A673 (cell line): ENCODE data around the gene TMEM234. TPM values are rescaled to one million over a fixed set of nuclear protein-coding genes. Genes with fewer than 3 reads are reported as not detected.

Experiments used
- BruUV-seq: library from RNA; stranded (reverse); fragments of 400-500 nt; replicated peaks from 2 replicates; lab custom pipeline; 2021; lab: Mats Ljungman, UMichigan
- CTCF ChIA-PET: fragments of 300-600 bp; sonication (Branson Sonifier 250); formaldehyde crosslinking; loops from one replicate; lab custom pipeline; 2022; ENCODE audit warnings: antibody characterized with exemption; lab: Charles Lee
- POLR2A ChIA-PET: fragments of 300-600 bp; sonication (Branson Sonifier 250); formaldehyde crosslinking; loops from one replicate; lab custom pipeline; 2022; ENCODE audit warnings: antibody characterized with exemption; ENCODE audit not compliant: low non-redundant PET; lab: Charles Lee
- DNase-seq: peaks from one replicate; pipeline ENCODE4 v3.0.0-alpha.2; 2015; ENCODE audit warnings: low spot score
- H3K27ac ChIP-seq: fragments of 200-600 bp; sonication (generic); 2 replicates; pipeline ENCODE4 v1.5.1; 2016; ENCODE audit warnings: mixed run types, low read depth, mild to moderate bottlenecking, mixed read lengths, antibody characterized with exemption, low read length; ENCODE audit not compliant: poor library complexity, severe bottlenecking
- H3K27me3 ChIP-seq: fragments of 200-600 bp; sonication (generic); replicated peaks from 2 replicates; pipeline ENCODE4 v1.6.1; 2017; ENCODE audit warnings: mixed run types, low read depth, mild to moderate bottlenecking, mixed read lengths, antibody characterized with exemption, low read length; ENCODE audit not compliant: insufficient read depth, poor library complexity
- H3K36me3 ChIP-seq: fragments of 200-600 bp; sonication (generic); 2 replicates; pipeline ENCODE4 v1.6.1; 2016; ENCODE audit warnings: mixed run types, mild to moderate bottlenecking, mixed read lengths, antibody characterized with exemption, low read length; ENCODE audit not compliant: insufficient read depth, poor library complexity, severe bottlenecking
- H3K4me1 ChIP-seq: fragments of 200-600 bp; sonication (generic); 2 replicates; pipeline ENCODE4 v1.6.1; 2017; ENCODE audit warnings: mixed run types, mild to moderate bottlenecking, mixed read lengths, antibody characterized with exemption, low read length; ENCODE audit not compliant: insufficient read depth, poor library complexity, severe bottlenecking
- H3K4me3 ChIP-seq: fragments of 200-600 bp; sonication (generic); 2 replicates; pipeline ENCODE4 v1.5.1; 2016; ENCODE audit warnings: low read depth, mixed run types, mild to moderate bottlenecking, mixed read lengths, low read length; ENCODE audit not compliant: poor library complexity, severe bottlenecking
- H3K9me3 ChIP-seq: fragments of 200-600 bp; sonication (generic); 2 replicates; pipeline ENCODE4 v1.6.1; 2016; ENCODE audit warnings: mixed run types, low read depth, mild to moderate bottlenecking, mixed read lengths, antibody characterized with exemption, low read length; ENCODE audit not compliant: poor library complexity, severe bottlenecking
- EZH2 ChIP-seq: fragments of 200-600 bp; sonication (generic); IDR thresholded peaks from 2 replicates; pipeline ENCODE4 v1.6.1; 2017; ENCODE audit warnings: borderline replicate concordance, low read depth, mild to moderate bottlenecking, mixed read lengths, antibody characterized with exemption, low read length; ENCODE audit not compliant: poor library complexity, severe bottlenecking
- intact Hi-C: fragments of 100-400 bp; cut with micrococcal nuclease; formaldehyde crosslinking; loops from one replicate; pipeline ENCODE4 v1.10.0; 2022; ENCODE audit not compliant: unreplicated experiment
- total RNA-seq: library from RNA; stranded (reverse); gene quantifications from 2 replicates; pipeline ENCODE4 v1.2.3, GENCODE V29; 2021
- TF ChIP-seq, protein P1 (sequence below): fragments of 300-800, 200-600 bp; sonication (generic); conservative IDR thresholded peaks from 2 replicates; pipeline ENCODE4 v1.5.1; 2017; ENCODE audit warnings: low read depth, mild to moderate bottlenecking, antibody characterized with exemption, low read length, moderate library complexity, mixed read lengths

TMEM234 gene
- total RNA-seq, 1 experiment from 2014 or later: 15.4 TPM

DNA sequence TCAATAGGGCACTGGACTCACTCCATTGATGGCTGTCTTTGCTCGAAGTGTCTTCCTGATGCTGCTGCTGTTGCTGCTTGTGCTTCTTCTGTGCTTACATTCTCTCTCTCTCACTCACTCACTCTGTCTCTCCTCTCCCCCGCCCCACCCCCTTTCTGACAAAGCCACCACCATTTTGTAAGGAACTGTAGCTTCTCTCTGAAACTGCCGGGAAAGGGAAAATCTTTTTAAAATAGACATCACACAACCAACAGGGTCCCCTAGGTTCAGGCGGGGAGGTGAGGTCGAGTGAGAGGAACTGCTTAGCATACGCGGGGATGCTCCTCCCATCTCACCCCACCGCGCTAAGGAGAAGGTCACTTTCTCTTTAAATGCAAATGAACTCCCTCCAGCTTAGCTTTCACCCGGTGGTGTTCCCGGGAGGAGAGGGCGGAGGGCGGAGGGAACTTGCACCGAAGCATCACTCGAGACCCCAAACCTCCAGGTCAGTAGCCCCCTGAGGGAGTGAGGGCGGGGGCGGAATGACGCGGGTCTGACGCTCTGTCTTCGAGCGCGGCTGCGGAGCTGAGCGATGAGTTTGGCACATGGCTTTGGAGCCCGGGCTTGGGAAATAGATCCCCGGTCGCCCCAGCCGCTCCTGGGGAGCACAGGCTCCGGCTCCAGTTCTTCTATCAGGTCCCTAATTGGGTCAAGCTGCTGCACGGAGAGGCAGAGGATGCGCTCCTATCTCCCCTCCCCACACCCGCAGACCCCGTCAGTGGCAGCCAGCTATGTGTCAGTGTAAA, 21.7 kb downstream of the TMEM234 start, which contains the start of gene CCDC28B:
Gene CCDC28B, plus strand, starts transcription at position 370 of the 785 bp plus-strand sequence. CDS start 1,341 bp downstream, outside the sequence.
- intact Hi-C loops: no loop called here
- peak within 1 kb of the TSS; percentile 75 for H3K27ac ChIP-seq
- DNase-seq: peak; percentile 71
- no peaks in the 10 kb centered on the region for H3K27me3 ChIP-seq
- ChIA-PET CTCF (interaction anchor here (0.5 to 1.2 kb wide), 4 partner anchors 15 to 136 kb away, joined by 3 to 4 read pairs (median 3); partner anchors contain the start of gene MARCKSL1), POLR2A (interaction anchor here (0.6 kb wide), 1 partner anchor 126 kb away, joined by 6 read pairs; no protein-coding TSS in a partner anchor)
- TF ChIP-seq EZH2: no peak
- TF ChIP-seq, protein P1, sequence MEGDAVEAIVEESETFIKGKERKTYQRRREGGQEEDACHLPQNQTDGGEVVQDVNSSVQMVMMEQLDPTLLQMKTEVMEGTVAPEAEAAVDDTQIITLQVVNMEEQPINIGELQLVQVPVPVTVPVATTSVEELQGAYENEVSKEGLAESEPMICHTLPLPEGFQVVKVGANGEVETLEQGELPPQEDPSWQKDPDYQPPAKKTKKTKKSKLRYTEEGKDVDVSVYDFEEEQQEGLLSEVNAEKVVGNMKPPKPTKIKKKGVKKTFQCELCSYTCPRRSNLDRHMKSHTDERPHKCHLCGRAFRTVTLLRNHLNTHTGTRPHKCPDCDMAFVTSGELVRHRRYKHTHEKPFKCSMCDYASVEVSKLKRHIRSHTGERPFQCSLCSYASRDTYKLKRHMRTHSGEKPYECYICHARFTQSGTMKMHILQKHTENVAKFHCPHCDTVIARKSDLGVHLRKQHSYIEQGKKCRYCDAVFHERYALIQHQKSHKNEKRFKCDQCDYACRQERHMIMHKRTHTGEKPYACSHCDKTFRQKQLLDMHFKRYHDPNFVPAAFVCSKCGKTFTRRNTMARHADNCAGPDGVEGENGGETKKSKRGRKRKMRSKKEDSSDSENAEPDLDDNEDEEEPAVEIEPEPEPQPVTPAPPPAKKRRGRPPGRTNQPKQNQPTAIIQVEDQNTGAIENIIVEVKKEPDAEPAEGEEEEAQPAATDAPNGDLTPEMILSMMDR: no peak
- no peaks in the 10 kb centered on the region for H3K9me3 ChIP-seq
- H3K4me1 ChIP-seq: peaks cover 14% of the 10 kb centered on the region
- no TSS peak for BruUV-seq
- peaks cover 21% of the 10 kb centered on the region for H3K36me3 ChIP-seq
- H3K4me3 ChIP-seq: peak within 1 kb of the TSS; percentile 62

GRCh38 chr1:32199717-32200072, 22.5 kb downstream of the TMEM234 start:
- CTCF ChIA-PET: no interaction called here
- H3K36me3 ChIP-seq: peaks cover 27% of the 10 kb centered on the region
- H3K27me3 ChIP-seq: no peaks in the 10 kb centered on the region
- POLR2A ChIA-PET: no interaction called here
- no peak for TF ChIP-seq EZH2
- TF ChIP-seq, protein P1: no peak
- peak overlapping the region; percentile 75 for H3K27ac ChIP-seq
- no TSS peak for BruUV-seq
- no peak for DNase-seq
- peak overlapping the region; percentile 62 for H3K4me3 ChIP-seq
- peaks cover 14% of the 10 kb centered on the region for H3K4me1 ChIP-seq
- H3K9me3 ChIP-seq: no peaks in the 10 kb centered on the region
- intact Hi-C loops: no loop called here

DNA sequence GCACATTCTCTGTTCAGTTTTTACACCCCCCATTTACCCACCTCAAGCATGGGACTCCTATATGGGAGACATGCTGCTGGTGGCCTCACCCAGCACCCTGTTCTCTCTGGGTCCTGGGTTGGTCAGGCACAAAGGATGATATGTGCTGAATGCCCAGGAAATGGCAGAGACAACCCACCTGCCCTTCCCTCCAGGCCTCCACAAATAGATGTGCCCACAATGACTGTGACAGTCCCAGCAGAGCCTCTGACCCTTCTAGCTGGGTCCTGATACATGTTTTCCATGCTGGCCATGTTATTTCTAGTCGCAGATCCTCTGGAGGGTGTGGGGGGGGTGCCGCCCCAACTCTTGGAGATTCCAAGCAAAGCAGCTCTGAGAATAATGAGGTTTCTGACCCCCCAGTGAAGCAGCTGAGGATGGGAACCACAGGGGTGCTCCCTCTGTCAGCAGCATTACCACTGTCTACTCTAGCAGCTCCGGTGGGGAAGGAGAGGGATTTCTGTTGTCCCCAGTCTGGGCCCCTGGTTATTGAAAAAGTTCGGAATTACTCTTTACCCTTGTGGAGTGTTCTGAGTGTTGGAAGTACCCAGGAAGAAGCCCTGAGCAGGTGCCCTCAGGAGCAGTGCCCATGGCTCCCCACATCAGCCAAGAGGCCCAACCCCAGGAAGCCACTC, 23.0 kb downstream of the TMEM234 start:
- POLR2A ChIA-PET: no interaction called here
- Histone ChIP-seq H3K4me1 (peaks cover 14% of the 10 kb centered on the region), H3K27me3 (no peaks in the 10 kb centered on the region), H3K4me3 (no peak overlapping the region), H3K36me3 (peaks cover 32% of the 10 kb centered on the region), H3K27ac (peak overlapping the region; percentile 75), H3K9me3 (no peaks in the 10 kb centered on the region)
- CTCF ChIA-PET: no interaction called here
- no peak for DNase-seq
- intact Hi-C loops: no loop called here
- BruUV-seq: no TSS peak
- TF ChIP-seq EZH2: no peak
- TF ChIP-seq, protein P1: no peak
